ENCODE data around the gene TAOK3. TPM values are rescaled to one million over a fixed set of nuclear protein-coding genes. Genes with fewer than 3 reads are reported as not detected.

The TAOK3 gene
- total and polyA plus RNA-seq, 9 of the 15 experiments (the other 6 are each of a cell fraction or from before 2014, with no cell fraction given) = 24.3 to 83.5 (median 47.1) TPM

DNA sequence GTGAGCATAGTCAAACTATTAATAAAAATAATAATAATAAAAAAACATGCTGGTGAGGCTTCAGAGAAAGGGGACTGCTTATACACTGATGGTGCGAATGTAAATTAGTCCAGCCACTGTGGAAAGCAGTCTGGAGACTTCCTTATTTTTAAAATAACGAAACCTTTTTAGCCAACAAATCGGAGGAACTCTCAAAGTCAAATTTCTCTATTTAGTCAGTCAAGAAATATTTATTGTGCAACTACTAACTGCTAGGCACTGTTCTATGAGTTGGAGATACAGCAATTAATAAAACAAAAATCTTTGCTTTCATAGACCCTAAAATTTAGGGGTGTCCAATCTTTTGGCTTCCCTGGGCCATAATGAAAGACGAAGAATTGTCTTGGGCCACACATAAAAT lies 10.8 kb downstream of the TAOK3 start:
- Histone ChIP-seq H3K36me3 (ENCODE audit: control insufficient read depth, insufficient read depth, low read length) (no peaks in the 10 kb centered on the region; the same call in 2 of the 3 replicates), H4K20me1 (replicated peaks; ENCODE audit: control insufficient read depth, insufficient read depth, low read length) (no peaks in the 10 kb centered on the region), H3K79me2 (ENCODE audit: control insufficient read depth, insufficient read depth, low read length) (peaks cover 73% of the 10 kb centered on the region), H3K9ac (ENCODE audit: insufficient read depth in 1 of 2, low read depth in 2 of 2, low read length in 2 of 2) (no peak overlapping the region), H3K4me2 (ENCODE audit: insufficient read depth, low read length) (no peak overlapping the region), H3K9me1 (ENCODE audit: control insufficient read depth, insufficient read depth, low read length) (no peaks in the 10 kb centered on the region), H3K4me1 (replicated peaks in 1 of 2; ENCODE audit: control insufficient read depth in 2 of 2, insufficient read depth in 2 of 2, low read length in 2 of 2) (peaks cover 8 to 23% of the 10 kb centered on the region in 2 experiments; a peak in 3 of 5 replicates), H3K9me3 (replicated peaks; ENCODE audit: control insufficient read depth, insufficient read depth, low read depth, low read length) (no peaks in the 10 kb centered on the region), H2AFZ (ENCODE audit: low read depth, low read length) (no peak overlapping the region), H3K4me3 (no peak overlapping the region), H3K27me3 (ENCODE audit: control insufficient read depth in 2 of 2, insufficient read depth in 2 of 2, low read length in 2 of 2) (no peaks in the 10 kb centered on the region), H3K27ac (ENCODE audit: extremely low read depth, low read depth, low read length) (no peak overlapping the region)
- WGBS (ENCODE audit: insufficient coverage, low coverage, missing lambda C conversion rate) = 93% methylated on average over 3 of the region's 4 CpGs
- intact Hi-C loops (cut with micrococcal nuclease) (no loop called here), in situ Hi-C loops (cut with MboI) (loop anchor here (25.0 kb wide), 1 partner anchor 175 kb away; no protein-coding TSS in a partner anchor)
- ChIA-PET CTCF (ENCODE audit: low intra/inter-chr PET ratio) (interaction anchor here (1.1 kb wide), 1 partner anchor 11 kb away, joined by 4 read pairs; the partner anchor contains the start of gene TAOK3), POLR2A (no interaction called here)
- ATAC-seq (no peak), FAIRE-seq (no peak), DNase-seq (ENCODE audit: extremely low read depth in 1 of 4, low spot score in 3 of 4) (no peak)
- TF ChIP-seq POLR2AphosphoS5 (IDR thresholded peaks at IDR 0.05; ENCODE audit: control insufficient read depth, insufficient read depth, low read depth, low read length) (no peak), MEIS2 (IDR thresholded peaks at IDR 0.05; ENCODE audit: partially characterized antibody) (no peak), HNRNPUL1 (IDR thresholded peaks at IDR 0.05; ENCODE audit: low read length) (no peak), CCNT2 (IDR thresholded peaks at IDR 0.05; ENCODE audit: borderline replicate concordance, extremely low read depth, insufficient read length, low read depth, low read length) (no peak), STAT5A (IDR thresholded peaks at IDR 0.05; ENCODE audit: borderline replicate concordance, low read length) (no peak), BCOR (IDR thresholded peaks at IDR 0.05) (no peak)
- TF ChIP-seq, protein P1, sequence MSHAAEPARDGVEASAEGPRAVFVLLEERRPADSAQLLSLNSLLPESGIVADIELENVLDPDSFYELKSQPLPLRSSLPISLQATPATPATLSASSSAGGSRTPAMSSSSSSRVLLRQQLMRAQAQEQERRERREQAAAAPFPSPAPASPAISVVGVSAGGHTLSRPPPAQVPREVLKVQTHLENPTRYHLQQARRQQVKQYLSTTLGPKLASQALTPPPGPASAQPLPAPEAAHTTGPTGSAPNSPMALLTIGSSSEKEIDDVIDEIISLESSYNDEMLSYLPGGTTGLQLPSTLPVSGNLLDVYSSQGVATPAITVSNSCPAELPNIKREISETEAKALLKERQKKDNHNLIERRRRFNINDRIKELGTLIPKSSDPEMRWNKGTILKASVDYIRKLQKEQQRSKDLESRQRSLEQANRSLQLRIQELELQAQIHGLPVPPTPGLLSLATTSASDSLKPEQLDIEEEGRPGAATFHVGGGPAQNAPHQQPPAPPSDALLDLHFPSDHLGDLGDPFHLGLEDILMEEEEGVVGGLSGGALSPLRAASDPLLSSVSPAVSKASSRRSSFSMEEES (CRISPR knock-in tag; IDR thresholded peaks at IDR 0.05) = no peak
- TF ChIP-seq, protein P2, sequence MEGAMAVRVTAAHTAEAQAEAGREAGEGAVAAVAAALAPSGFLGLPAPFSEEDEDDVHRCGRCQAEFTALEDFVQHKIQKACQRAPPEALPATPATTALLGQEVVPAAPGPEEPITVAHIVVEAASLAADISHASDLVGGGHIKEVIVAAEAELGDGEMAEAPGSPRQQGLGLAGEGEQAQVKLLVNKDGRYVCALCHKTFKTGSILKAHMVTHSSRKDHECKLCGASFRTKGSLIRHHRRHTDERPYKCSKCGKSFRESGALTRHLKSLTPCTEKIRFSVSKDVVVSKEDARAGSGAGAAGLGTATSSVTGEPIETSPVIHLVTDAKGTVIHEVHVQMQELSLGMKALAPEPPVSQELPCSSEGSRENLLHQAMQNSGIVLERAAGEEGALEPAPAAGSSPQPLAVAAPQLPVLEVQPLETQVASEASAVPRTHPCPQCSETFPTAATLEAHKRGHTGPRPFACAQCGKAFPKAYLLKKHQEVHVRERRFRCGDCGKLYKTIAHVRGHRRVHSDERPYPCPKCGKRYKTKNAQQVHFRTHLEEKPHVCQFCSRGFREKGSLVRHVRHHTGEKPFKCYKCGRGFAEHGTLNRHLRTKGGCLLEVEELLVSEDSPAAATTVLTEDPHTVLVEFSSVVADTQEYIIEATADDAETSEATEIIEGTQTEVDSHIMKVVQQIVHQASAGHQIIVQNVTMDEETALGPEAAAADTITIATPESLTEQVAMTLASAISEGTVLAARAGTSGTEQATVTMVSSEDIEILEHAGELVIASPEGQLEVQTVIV (CRISPR knock-in tag; IDR thresholded peaks at IDR 0.05; ENCODE audit: borderline replicate concordance) = no peak
- TF ChIP-seq, protein P3, sequence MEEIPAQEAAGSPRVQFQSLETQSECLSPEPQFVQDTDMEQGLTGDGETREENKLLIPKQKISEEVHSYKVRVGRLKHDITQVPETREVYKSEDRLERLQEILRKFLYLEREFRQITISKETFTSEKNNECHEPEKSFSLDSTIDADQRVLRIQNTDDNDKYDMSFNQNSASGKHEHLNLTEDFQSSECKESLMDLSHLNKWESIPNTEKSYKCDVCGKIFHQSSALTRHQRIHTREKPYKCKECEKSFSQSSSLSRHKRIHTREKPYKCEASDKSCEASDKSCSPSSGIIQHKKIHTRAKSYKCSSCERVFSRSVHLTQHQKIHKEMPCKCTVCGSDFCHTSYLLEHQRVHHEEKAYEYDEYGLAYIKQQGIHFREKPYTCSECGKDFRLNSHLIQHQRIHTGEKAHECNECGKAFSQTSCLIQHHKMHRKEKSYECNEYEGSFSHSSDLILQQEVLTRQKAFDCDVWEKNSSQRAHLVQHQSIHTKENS (CRISPR knock-in tag; IDR thresholded peaks at IDR 0.05) = no peak
- no TSS peak for BruUV-seq (replicated peaks)

All from K562 (cell line).